ENCODE results near the gene SDHAF1.

GRCh38 chr19:36023432-36023831 lies 28.4 kb downstream of the SDHAF1 start:
- no peak for TF ChIP-seq EZH2 (IDR thresholded peaks at IDR 0.05)
- TF ChIP-seq CTCF (IDR thresholded peaks at IDR 0.05 in 2 of 3, conservative IDR thresholded peaks at IDR 0.05 in 1 of 3; ENCODE audit: borderline replicate concordance in 1 of 3, insufficient read depth in 1 of 3, low read depth in 2 of 3, low read length in 2 of 3): no peak
- TF ChIP-seq, protein P1, sequence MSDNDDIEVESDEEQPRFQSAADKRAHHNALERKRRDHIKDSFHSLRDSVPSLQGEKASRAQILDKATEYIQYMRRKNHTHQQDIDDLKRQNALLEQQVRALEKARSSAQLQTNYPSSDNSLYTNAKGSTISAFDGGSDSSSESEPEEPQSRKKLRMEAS (IDR thresholded peaks at IDR 0.05): no peak
- TF ChIP-seq, protein P2, sequence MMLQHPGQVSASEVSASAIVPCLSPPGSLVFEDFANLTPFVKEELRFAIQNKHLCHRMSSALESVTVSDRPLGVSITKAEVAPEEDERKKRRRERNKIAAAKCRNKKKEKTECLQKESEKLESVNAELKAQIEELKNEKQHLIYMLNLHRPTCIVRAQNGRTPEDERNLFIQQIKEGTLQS (IDR thresholded peaks at IDR 0.05): no peak
- TF ChIP-seq JUND (IDR thresholded peaks at IDR 0.05): no peak
- TF ChIP-seq ZFX (IDR thresholded peaks at IDR 0.05): no peak
- no peak for TF ChIP-seq CBX3 (IDR thresholded peaks at IDR 0.05; ENCODE audit: low read depth)
- no peak for TF ChIP-seq EZH2phosphoT487 (IDR thresholded peaks at IDR 0.05; ENCODE audit: borderline replicate concordance)
- no peak for TF ChIP-seq ELF1 (IDR thresholded peaks at IDR 0.05; ENCODE audit: borderline replicate concordance, low read depth)
- no peak for TF ChIP-seq POLR2A (IDR thresholded peaks at IDR 0.05; ENCODE audit: borderline replicate concordance, extremely low read depth, insufficient read depth, insufficient read length)
